Right lobe of liver (tissue), 6 donors: ENCODE results near the gene DNAJC13. TPM values are rescaled to one million over a fixed set of nuclear protein-coding genes. Genes with fewer than 3 reads are reported as not detected.
A peak's percentile ranks its signal among the peaks of the same experiment; 100 is the strongest.

Experiments
- ATAC-seq, 4 donors: fragments of 200-7000 bp; cut with Tn5 transposase; one replicate each; pipeline ENCODE4 v1.9.1; 2020; ENCODE audit warnings: mild to moderate bottlenecking in 4 of 4, moderate library complexity in 4 of 4
- DNase-seq, 3 donors: peaks; one replicate each; pipeline ENCODE4 v3.0.0-alpha.2; 2020
- H3K27ac ChIP-seq, 3 donors: fragments of 200-600 bp; one replicate each; pipeline ENCODE4 v1.8.0; 2022
- H3K27me3 ChIP-seq, 2 donors: fragments of 200-600 bp; one replicate each; pipeline ENCODE4 v1.8.0; 2022
- H3K36me3 ChIP-seq, 4 donors: fragments of 200-600 bp; sonication (generic) in 1 of 4; one replicate each; pipeline versions ENCODE4 v1.5.1 to v1.8.0; 2017 to 2022; ENCODE audit warnings: control low read depth in 1 of 4
- H3K4me1 ChIP-seq, 4 donors: fragments of 200-600 bp; sonication (generic) in 1 of 4; one replicate each; pipeline versions ENCODE4 v1.5.1 to v1.8.0; 2017 to 2022; ENCODE audit warnings: control low read depth in 1 of 4
- H3K4me3 ChIP-seq, 3 donors: fragments of 200-600 bp; one replicate each; pipeline ENCODE4 v1.8.0; 2022
- H3K9me3 ChIP-seq, 4 donors: fragments of 200-600 bp; sonication (generic) in 1 of 4; one replicate each; pipeline versions ENCODE4 v1.5.1 to v1.8.0; 2017 to 2022; ENCODE audit warnings: control low read depth in 1 of 4
- POLR2A ChIP-seq: fragments of 450-650 bp; IDR thresholded peaks from one replicate; pipeline ENCODE4 v1.6.1; 2017; ENCODE audit warnings: antibody characterized with exemption, mild to moderate bottlenecking
- whole genome bisulfite sequencing: methylation state at CpG from one replicate; pipeline ENCODE4 v1.1.6; 2018; ENCODE audit warnings: low coverage, low lambda C conversion rate; ENCODE audit not compliant: insufficient coverage; ENCODE audit errors: missing lambda C conversion rate; 5-methylcytosine and 5-hydroxymethylcytosine counted together
- intact Hi-C, 2 donors: fragments of 100-400 bp; cut with DNase I; formaldehyde crosslinking; loops; one replicate each; pipeline versions ENCODE4 v1.11.2 to v1.14.1; 2022
- total RNA-seq, 6 experiments: library from RNA; depleted of rRNA in 2 of 6; stranded (reverse); fragments of >200 nt in 2 of 6; fragmentation: NEBNext Ultra II Directional in 3 of 6; extraction: Animal tissue kit (Norgen Biotek cat#: 25700) in 3 of 6; gene quantifications; one replicate each; pipeline versions ENCODE4 v1.1.0 to v1.2.4, GENCODE V29; 2016 to 2023
- TF ChIP-seq, protein P1 (sequence below), 4 donors: fragments of 200-600 bp in 3 of 4; fragments of 450-650 bp in 1 of 4; IDR thresholded peaks; one replicate each; pipeline versions ENCODE4 v1.5.1 to v1.8.0; 2016 to 2022; ENCODE audit warnings: antibody characterized with exemption in 4 of 4, mild to moderate bottlenecking in 2 of 4
- donor health status: DM: no; HTN: yes; CAD: no.
- donor health status: DM: no; HTN: no; CAD: no.
- donor health status: DM: no; HTN: no; CAD: no.
- donor health status: DM: no; HTN: yes; CAD: no.
- donor health status: DM: no; HTN: yes; CAD: no.

Gene DNAJC13
- total RNA-seq, 6 experiments from 2014 or later = 12.6 to 19.4 (median 18.3) TPM

DNA sequence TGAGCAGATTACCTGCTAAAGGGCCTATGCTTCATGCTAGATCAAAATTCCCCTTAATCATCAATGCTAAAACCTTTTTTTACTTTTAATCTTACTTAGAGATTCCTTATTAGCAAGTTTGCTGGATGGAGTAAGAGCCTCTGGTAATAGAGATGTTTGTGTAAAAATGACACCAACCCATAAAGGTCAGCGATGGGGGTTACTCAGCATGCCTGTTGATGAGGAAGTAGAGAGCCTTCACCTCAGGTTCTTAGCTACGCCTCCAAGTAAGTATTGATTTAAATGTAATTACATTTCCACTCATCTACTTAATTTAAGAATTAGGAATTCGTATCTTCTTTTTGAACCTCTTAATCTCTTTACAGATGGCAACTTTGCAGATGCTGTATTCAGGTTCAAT, 38.8 kb downstream of the DNAJC13 start:
- intact Hi-C loops = no loop called here
- Histone ChIP-seq H3K27ac (no peak overlapping the region), H3K4me3 (no peak overlapping the region), H3K27me3 (no peaks in the 10 kb centered on the region), H3K9me3 (no peaks in the 10 kb centered on the region), H3K36me3 (peaks cover 0 to 50% (median 5%) of the 10 kb centered on the region in 4 donors), H3K4me1 (no peaks in the 10 kb centered on the region)
- ATAC-seq (no peak), DNase-seq (no peak)
- TF ChIP-seq, protein P1, sequence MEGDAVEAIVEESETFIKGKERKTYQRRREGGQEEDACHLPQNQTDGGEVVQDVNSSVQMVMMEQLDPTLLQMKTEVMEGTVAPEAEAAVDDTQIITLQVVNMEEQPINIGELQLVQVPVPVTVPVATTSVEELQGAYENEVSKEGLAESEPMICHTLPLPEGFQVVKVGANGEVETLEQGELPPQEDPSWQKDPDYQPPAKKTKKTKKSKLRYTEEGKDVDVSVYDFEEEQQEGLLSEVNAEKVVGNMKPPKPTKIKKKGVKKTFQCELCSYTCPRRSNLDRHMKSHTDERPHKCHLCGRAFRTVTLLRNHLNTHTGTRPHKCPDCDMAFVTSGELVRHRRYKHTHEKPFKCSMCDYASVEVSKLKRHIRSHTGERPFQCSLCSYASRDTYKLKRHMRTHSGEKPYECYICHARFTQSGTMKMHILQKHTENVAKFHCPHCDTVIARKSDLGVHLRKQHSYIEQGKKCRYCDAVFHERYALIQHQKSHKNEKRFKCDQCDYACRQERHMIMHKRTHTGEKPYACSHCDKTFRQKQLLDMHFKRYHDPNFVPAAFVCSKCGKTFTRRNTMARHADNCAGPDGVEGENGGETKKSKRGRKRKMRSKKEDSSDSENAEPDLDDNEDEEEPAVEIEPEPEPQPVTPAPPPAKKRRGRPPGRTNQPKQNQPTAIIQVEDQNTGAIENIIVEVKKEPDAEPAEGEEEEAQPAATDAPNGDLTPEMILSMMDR (IDR thresholded peaks at IDR 0.05) = no peak
- TF ChIP-seq POLR2A = no peak
- 85% methylated on average over 3 of the region's 3 CpGs for WGBS

- intact Hi-C loops = no loop called here
- Histone ChIP-seq H3K27ac (no peak overlapping the region), H3K4me3 (no peak overlapping the region), H3K36me3 (peaks cover 0 to 53% (median 5%) of the 10 kb centered on the region in 4 donors), H3K9me3 (no peaks in the 10 kb centered on the region), H3K4me1 (no peaks in the 10 kb centered on the region), H3K27me3 (no peaks in the 10 kb centered on the region)
- 80% methylated on average over 3 of the region's 3 CpGs for whole genome bisulfite sequencing
- no peak for TF ChIP-seq POLR2A
- TF ChIP-seq, protein P1 (IDR thresholded peaks at IDR 0.05) = no peak
- ATAC-seq = peak in 1 of 4 donors; percentile 30
- no peak for DNase-seq
Measured at GRCh38 chr3:132456571-132456970, 39.3 kb downstream of the DNAJC13 start.

DNA sequence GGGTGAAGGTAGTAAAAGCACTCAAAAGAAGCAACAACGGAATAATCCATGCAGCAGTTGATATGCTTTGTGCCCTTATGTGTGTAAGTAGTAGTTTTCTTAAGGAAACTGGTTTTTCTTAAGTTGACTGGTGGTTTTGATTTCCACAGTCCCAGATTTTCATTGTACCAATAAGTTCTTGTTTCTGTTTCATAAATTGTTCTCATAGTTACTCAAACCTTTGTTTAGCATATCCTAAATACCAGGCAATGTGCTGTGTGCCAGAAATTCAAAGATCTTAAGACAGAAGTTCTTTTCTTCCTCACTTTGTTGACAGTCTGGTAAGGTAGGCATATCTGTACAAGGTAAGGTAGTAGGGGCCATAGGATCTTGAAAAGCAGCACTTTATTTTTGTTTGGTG, 40.0 kb downstream of the DNAJC13 start:
- Histone ChIP-seq H3K27ac (no peak overlapping the region), H3K4me1 (no peaks in the 10 kb centered on the region), H3K36me3 (peaks cover 0 to 61% (median 5%) of the 10 kb centered on the region in 4 donors), H3K27me3 (no peaks in the 10 kb centered on the region), H3K4me3 (no peak overlapping the region), H3K9me3 (no peaks in the 10 kb centered on the region)
- WGBS = 88% methylated on average over 1 of the region's 1 CpG
- ATAC-seq = no peak
- intact Hi-C loops = no loop called here
- TF ChIP-seq, protein P1 (IDR thresholded peaks at IDR 0.05) = no peak
- TF ChIP-seq POLR2A = no peak
- no peak for DNase-seq

DNA sequence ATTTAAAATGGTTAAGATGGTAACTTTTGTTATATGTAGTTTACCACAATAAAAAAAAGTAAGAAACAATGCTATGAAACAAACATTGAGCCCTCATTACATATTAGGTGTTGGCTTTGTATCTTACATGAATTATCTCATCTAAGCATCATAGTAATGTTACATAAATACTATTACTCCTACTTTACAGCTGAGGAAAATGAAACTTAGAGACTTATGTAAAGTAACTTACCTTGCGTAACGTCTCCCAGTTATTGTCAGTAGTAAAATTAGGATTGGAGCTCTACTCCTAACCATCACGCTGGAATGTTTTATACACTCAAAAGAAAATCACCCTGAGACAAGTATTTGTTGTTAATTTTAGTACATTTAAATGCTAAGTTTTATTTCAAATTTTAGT, 42.2 kb downstream of the DNAJC13 start:
- Histone ChIP-seq H3K27me3 (no peaks in the 10 kb centered on the region), H3K4me3 (no peak overlapping the region), H3K9me3 (no peaks in the 10 kb centered on the region), H3K36me3 (peaks cover 0 to 75% (median 5%) of the 10 kb centered on the region in 4 donors), H3K27ac (no peak overlapping the region), H3K4me1 (no peaks in the 10 kb centered on the region)
- DNase-seq = no peak
- WGBS = 92% methylated on average over 3 of the region's 3 CpGs
- intact Hi-C loops = no loop called here
- ATAC-seq = no peak
- TF ChIP-seq, protein P1 (IDR thresholded peaks at IDR 0.05) = no peak
- no peak for TF ChIP-seq POLR2A

DNA sequence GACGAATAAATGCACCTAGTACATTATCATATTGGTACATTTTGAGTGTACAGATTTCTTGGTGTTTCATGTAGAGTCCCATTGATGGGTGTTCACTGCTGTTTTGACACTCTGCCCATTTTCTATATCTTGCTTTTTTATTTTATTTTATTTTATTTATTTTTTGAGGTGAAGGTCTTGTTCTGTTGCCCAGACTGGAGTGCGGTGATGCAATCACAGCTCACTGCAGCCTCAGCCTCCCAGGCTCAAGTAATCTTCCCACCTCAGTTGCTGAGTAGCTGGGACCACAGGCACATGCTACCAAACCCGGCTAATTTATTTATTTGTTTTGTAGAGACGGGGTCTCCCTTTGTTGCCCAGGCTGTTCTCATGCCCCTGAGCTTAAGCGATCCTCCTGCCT, 44.2 kb downstream of the DNAJC13 start:
- Histone ChIP-seq H3K27me3 (no peaks in the 10 kb centered on the region), H3K4me1 (no peaks in the 10 kb centered on the region), H3K27ac (no peak overlapping the region), H3K36me3 (peaks cover 0 to 68% (median 6%) of the 10 kb centered on the region in 4 donors), H3K9me3 (no peaks in the 10 kb centered on the region), H3K4me3 (no peak overlapping the region)
- no peak for ATAC-seq
- no peak for DNase-seq
- intact Hi-C loops = no loop called here
- whole genome bisulfite sequencing = 98% methylated on average over 5 of the region's 5 CpGs
- TF ChIP-seq, protein P1 (IDR thresholded peaks at IDR 0.05) = no peak
- TF ChIP-seq POLR2A = no peak
